NCI-H2196 treated with DMSO at 0.1 percent for 48 hours (cell line): Measurements from ENCODE around the gene FBXL5.

Source experiments
- DNase-seq: peaks from one replicate; lab custom pipeline; 2025; ENCODE audit not compliant: unreplicated experiment; lab: John Stamatoyannopoulos, UW

The FBXL5 gene

DNA sequence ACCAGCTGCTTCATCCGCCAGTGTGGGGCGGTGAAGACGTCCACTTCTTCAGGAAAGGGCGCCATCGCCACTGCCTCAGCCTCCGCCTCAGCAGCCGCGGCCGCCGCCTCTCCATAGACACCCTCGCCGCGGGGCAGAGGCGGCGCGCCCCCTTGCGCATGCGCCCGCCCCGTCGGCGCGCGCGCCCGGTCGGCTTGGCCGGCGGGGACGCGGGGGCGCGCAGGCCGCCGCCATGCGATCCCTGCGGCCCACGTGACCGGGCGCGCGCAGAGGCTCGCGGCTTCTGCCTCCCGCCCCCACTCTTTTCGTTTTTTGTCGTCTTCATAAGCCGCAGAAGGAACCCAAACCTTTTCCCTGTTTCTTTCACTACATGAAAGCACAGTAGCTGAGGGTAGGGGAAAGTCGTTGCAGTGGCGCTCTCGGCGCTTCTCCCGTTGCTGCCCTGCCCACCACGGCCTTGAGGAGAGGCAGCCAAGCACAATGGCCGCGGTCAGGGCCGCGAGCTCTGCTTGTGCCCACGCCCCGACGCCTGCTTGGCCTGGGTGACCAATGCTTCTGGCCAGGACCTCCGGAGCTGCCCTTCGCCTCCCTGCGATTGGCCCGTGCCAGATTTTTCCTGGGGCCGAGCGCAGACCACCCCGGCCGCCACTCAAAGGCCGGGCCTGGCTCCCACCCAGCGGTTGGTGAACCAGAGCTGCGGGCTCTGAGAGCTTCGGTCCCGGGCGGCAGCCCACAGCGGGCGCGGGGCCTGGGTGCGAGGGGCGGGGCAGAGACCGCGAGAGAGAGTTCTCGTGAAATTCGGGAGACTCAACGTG, at the start of gene FBXL5:
TSS of gene FBXL5 (minus strand) at position 135 of the 815 bp plus-strand sequence. CDS start at position 65, 70 bp downstream.
- DNase-seq, result peak; percentile 71

- no peak for DNase-seq
These were observed 49.0 kb upstream of the FBXL5 start for GRCh38 chr4:15704129-15704528.

DNA sequence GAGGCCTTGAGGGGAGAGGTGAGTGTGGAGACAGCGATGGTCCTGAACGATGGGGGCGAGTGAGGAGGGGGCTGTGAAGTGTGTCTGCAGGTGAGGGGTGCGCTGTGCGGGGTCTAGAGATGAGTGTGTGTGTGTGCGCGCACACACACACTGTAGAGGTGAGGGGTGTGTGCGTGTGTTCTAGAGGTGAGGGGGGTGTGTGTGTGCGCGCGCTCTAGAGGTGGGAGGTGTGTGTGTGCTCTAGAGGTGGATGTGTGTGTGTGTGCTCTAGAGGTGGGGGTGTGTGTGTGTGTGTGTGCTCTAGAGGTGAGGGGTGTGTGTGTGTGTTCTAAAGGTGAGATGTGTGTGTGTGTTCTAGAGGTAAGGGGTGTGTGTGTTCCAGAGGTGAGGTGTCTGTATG, 48.3 kb upstream of the FBXL5 start:
- DNase-seq, result no peak

GRCh38 chr4:15702941-15703403, 47.8 kb upstream of the FBXL5 start, which contains the start of gene BST1:
TSS of gene BST1 (plus strand) at chr4:15703065. CDS start at chr4:15703145, 80 bp downstream.
- DNase-seq, result no peak

- DNase-seq, result no peak
These were observed 41.7 kb upstream of the FBXL5 start for GRCh38 chr4:15696866-15697265.

GRCh38 chr4:15695729-15696128, 40.6 kb upstream of the FBXL5 start:
- no peak for DNase-seq

GRCh38 chr4:15695240-15695699, 40.1 kb upstream of the FBXL5 start:
- no peak for DNase-seq

GRCh38 chr4:15694431-15694830, 39.3 kb upstream of the FBXL5 start:
- no peak for DNase-seq

DNA sequence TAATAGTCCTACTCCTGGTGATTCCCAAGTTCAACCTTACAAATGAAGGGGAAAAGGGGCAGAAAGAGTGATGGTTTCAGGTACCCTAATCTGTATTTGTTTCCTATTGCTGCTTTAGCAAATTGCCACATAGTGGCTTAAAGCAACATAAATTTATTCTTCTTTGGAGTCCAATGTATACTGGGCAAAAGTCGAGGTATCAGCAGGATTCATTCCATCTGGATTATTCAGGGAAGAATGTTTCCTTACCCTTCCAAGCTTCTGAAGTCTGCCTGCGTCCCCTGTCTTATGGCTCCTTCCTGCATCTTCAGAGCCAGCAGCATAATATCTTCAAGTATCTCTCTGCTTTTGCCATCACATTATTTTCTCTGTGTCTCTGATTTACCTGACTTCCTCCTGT, 37.4 kb upstream of the FBXL5 start:
- DNase-seq, result no peak

DNA sequence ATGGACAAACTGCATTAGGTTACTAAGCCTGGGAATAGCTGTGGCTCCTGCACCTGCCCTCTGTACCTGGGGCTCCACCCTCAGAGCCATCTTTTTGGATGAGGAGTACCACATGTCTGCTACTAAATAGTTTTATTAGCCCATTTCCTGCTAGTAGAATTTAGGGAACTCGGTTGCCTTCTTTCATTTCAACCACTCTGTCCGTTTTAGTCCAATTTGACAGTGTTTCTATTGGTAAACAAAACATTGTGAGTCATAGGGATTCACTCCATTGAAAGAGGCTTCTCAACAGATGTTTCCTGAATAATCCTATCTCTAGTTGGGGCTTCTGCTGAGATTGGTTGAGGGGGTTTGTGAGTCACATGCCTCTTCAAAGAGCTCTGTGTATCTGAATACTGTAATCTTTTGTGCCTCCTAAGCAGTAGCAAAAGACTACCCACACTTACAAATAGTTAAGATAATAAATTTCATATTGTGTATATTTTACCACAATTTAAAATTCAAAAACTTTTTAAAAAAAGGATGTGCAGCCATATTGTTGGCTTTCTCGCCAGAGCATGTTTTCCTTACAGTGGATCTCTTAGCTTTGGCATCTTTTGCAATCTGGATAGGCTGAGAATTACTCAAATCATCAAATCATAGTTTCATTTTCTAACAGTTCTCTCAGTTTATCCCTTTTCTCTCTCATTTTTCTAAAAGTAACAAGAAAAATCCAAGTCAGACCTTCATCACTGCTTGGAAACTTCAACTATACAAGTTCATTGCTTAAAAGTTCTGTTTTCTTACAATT, 36.4 kb upstream of the FBXL5 start:
- DNase-seq, result no peak

- DNase-seq, result no peak
These were observed 35.1 kb upstream of the FBXL5 start for GRCh38 chr4:15690020-15690809.

DNA sequence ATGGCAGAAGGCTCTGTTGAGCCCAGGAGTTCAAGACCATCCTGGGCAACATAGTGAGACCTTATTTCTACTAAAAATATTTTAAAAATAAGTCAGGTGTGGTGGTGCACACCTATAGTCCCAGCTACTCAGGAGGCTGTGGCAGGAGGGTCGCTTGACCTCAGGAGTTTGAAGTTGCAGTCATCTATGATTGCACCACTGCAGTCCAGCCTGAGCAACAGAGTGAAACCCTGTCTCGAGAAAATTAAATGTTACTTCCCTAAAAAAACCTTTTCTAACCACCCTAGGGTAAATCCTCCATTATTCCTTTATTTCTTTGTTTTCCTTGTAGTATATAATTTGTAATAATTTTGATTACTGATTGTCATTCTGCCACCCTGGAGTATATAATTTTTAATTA, 34.4 kb upstream of the FBXL5 start:
- DNase-seq, result no peak

- DNase-seq, result no peak
These were observed 32.9 kb upstream of the FBXL5 start for GRCh38 chr4:15688051-15688450.

DNA sequence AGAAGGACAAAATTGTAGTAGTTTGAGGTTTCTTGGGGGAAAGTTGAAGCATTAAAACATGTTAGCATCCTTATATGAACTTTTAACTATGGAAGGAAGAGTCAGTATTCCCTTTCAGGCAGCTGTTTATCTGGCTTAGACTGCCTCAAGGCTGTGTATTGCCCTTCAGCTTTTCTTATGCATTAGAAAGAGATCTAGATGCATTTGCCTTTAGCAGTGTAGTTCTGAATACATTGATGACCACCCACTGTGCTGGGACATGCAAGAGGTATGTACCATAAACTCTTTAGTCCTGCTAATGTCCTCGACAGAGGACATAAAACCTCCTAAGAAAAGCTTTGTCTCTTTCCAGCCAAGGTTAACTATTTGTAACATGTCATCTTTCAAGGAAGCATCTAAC, 29.3 kb upstream of the FBXL5 start:
- DNase-seq, result no peak

GRCh38 chr4:15683143-15683495, 28.0 kb upstream of the FBXL5 start:
- no peak for DNase-seq

DNA sequence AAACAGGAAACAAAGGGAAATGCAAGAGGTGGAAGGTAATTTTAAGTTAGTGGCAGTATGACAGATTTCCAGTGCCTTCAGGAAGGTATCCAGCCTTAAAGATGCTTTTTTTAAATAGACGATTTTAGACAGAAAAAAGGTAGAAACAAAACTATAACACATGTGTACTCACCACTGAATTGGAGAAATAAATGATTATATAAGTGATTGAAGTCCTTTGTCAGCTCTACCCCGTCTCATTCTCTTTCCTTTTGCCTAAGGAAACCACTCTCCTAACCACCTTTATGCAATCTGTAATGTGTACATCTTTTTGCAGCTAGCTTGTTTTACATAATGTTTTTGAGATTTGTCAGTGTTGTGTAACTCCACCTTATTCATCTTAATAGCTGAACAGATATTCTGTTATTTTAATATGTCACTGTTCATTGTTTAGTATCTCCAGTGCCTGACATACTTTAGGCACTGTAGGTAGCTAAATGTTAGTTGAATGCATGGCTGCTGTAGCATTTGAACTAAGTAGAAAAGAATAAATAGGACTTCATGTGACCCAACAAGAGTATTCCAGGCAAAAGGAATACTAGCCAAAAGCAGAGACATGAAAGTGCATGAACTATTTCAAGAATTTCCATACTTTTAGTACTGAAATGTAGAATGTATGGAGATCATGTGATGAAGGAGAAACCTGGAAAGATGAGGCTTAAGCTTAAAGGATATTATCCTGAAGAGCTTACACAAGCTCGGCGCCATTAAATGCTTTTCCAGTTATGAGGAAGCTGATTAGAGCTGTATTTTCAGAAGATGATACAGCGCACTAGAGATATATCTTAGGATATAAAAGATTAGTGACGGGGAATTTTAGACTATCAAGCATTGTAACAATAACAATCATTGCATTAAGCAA, 27.3 kb upstream of the FBXL5 start:
- DNase-seq, result no peak

DNA sequence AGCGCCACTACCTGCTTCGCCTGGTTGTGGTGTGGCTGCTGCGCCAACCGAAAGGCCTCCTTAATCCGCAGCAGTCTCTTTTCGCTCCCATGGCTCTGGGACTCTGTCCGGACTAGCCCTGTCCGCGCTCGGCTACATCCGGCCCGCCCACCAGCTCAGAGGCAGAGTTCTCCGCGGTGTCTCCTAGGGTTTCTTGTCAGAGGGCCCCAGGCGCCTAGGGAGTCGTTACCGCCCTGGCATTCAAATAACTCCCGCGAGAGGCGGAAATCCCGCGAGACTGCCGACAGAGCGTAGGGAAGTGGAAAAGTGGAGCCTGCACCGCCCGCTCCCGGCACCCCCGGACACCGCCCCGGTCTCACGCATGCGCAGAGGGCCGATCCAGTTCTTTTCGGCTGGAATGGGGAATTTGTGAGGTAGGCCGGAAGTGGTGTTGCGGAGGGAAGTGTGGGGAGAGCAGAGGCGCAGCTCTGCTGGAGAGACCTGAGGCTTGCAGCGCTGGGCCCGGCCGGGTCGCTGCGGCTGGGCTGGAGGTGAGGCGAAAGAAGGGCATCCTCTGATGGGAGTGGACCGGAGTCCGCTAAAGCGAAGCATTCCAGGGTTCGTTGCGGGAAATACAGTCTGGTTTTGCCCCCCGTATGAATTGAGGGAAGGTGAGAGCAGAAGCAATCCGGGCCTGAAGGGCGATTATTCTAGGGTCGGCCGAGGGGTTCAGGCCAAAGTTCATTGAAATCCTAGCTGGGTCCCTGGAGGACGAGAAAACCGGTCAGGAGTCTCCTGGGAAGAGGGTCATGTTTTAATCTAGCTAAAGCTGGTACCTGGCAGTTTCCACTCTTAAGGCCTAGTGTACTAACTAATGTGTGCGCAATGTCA, 26.4 kb upstream of the FBXL5 start, which contains the start of gene FAM200B:
TSS of gene FAM200B (plus strand) at position 456 of the 870 bp plus-strand sequence. CDS start 5,151 bp downstream, outside the sequence.
- peak; percentile 94 for DNase-seq

GRCh38 chr4:15681067-15681371, 25.9 kb upstream of the FBXL5 start:
- no peak for DNase-seq

DNA sequence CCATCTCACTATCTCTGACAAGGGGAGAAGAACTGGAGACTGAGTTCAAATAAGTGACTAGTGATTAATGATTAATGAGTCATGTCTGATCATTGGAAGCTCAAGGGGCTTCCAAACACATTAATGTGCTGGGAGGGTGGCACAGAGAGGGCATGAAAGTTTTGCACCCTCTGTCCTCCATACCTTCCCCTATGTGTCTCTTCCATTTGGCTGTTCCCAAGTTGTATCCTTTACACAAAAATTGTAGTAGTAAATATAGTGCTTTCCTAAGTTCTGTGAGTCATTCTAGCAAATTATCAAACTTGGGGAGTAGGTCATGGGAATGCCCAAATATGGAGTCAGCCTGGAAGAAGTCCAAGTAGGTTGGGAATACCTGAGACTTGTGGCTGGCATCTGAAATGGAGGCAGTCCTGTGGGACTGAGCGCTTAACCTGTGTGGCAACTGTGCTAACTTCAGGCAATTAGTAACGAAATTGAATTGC, 22.4 kb upstream of the FBXL5 start:
- DNase-seq, result no peak
